Adrenal gland (tissue), 5 donors: ENCODE results near the gene UHRF2.

Source experiments
- POLR2A ChIP-seq, 2 donors: fragments of 450-650 bp; IDR thresholded peaks; one replicate each; pipeline ENCODE4 v1.6.1; 2017; ENCODE audit warnings: antibody characterized with exemption in 2 of 2, mild to moderate bottlenecking in 2 of 2, moderate library complexity in 1 of 2
- TF ChIP-seq, protein P1 (sequence below), 6 experiments: fragments of 450-650 bp in 4 of 6; fragments of 200-600 bp in 2 of 6; sonication (generic) in 1 of 6; IDR thresholded peaks; 1 replicate in 5 of 6; 2 replicates in 1 of 6; pipeline versions ENCODE4 v1.5.1 to v1.8.0; 2016 to 2021; ENCODE audit warnings: antibody characterized with exemption in 6 of 6, mild to moderate bottlenecking in 2 of 6, moderate library complexity in 1 of 6
- donor health status: DM: no; HTN: no; CAD: no.

DNA sequence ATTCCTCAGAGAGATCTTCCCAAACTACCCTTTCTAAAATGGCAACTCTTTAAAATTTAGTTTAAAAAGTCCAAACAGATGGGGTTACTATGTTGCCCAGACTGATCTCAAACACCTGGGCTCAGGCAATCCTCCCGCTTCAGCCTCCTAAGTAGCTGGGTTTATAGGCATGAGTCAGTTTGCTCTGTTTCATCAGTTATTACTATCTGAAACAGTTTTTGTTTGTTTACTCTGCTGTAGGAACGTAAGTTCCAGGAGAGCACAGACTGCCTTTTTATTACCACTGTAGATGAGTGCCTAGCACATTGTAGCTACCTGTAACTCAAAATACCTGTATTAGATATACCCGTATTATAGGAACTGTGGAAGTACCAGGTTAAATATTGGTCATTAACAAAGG lies 89.4 kb downstream of the UHRF2 start:
- TF ChIP-seq, protein P1, sequence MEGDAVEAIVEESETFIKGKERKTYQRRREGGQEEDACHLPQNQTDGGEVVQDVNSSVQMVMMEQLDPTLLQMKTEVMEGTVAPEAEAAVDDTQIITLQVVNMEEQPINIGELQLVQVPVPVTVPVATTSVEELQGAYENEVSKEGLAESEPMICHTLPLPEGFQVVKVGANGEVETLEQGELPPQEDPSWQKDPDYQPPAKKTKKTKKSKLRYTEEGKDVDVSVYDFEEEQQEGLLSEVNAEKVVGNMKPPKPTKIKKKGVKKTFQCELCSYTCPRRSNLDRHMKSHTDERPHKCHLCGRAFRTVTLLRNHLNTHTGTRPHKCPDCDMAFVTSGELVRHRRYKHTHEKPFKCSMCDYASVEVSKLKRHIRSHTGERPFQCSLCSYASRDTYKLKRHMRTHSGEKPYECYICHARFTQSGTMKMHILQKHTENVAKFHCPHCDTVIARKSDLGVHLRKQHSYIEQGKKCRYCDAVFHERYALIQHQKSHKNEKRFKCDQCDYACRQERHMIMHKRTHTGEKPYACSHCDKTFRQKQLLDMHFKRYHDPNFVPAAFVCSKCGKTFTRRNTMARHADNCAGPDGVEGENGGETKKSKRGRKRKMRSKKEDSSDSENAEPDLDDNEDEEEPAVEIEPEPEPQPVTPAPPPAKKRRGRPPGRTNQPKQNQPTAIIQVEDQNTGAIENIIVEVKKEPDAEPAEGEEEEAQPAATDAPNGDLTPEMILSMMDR (IDR thresholded peaks at IDR 0.05) = no peak
- no peak for TF ChIP-seq POLR2A (IDR thresholded peaks at IDR 0.05)
